A673 (cell line): Measurements from ENCODE around the gene PHTF1.

Experiments used
- CTCF ChIP-seq: fragments of 300-800, 200-600 bp; sonication (generic); conservative IDR thresholded peaks from 2 replicates; pipeline ENCODE4 v1.5.1; 2017; ENCODE audit warnings: low read depth, mild to moderate bottlenecking, antibody characterized with exemption, low read length, moderate library complexity, mixed read lengths
- EZH2 ChIP-seq: fragments of 200-600 bp; sonication (generic); IDR thresholded peaks from 2 replicates; pipeline ENCODE4 v1.6.1; 2017; ENCODE audit warnings: borderline replicate concordance, low read depth, mild to moderate bottlenecking, mixed read lengths, antibody characterized with exemption, low read length; ENCODE audit not compliant: poor library complexity, severe bottlenecking

- TF ChIP-seq CTCF (no peak), EZH2 (no peak)
These were observed 99.7 kb downstream of the PHTF1 start for GRCh38 chr1:113659556-113659955.
